Lung (tissue), 12 donors: ENCODE data around the gene NPDC1. TPM values are rescaled to one million over a fixed set of nuclear protein-coding genes. Genes with fewer than 3 reads are reported as not detected.

Experiments
- ATAC-seq: fragments of 200-7000 bp; cut with Tn5 transposase; one replicate; pipeline ENCODE4 v1.9.1; 2020; ENCODE audit warnings: moderate number of reproducible peaks; ENCODE audit not compliant: insufficient read depth, low FRiP score
- DNase-seq, 3 donors: peaks; one replicate each; pipeline ENCODE4 v3.0.0-alpha.2; 2013 to 2017
- H3K27ac ChIP-seq, 2 donors: one replicate each; pipeline ENCODE4 v1.5.1; 2013; ENCODE audit warnings: mild to moderate bottlenecking in 2 of 2, moderate library complexity in 2 of 2, control low read depth in 1 of 2, inconsistent platforms in 1 of 2, low read depth in 1 of 2, low read length in 1 of 2
- H3K27me3 ChIP-seq, 3 donors: one replicate each; pipeline ENCODE4 v1.5.1; 2013; ENCODE audit warnings: low read length in 2 of 3; ENCODE audit not compliant: control insufficient read depth in 3 of 3, insufficient read depth in 3 of 3
- H3K36me3 ChIP-seq, 4 donors: one replicate each; pipeline ENCODE4 v1.5.1; 2013; ENCODE audit warnings: low read length in 4 of 4, mild to moderate bottlenecking in 1 of 4, moderate library complexity in 1 of 4; ENCODE audit not compliant: control insufficient read depth in 4 of 4, insufficient read depth in 4 of 4
- H3K4me1 ChIP-seq, 5 donors: one replicate each; pipeline ENCODE4 v1.5.1; 2013; ENCODE audit warnings: low read length in 5 of 5, mild to moderate bottlenecking in 2 of 5, moderate library complexity in 1 of 5; ENCODE audit not compliant: control insufficient read depth in 5 of 5, insufficient read depth in 5 of 5
- H3K4me3 ChIP-seq: one replicate; pipeline ENCODE4 v1.5.1; 2013; ENCODE audit warnings: mild to moderate bottlenecking, control low read depth, moderate library complexity
- H3K9ac ChIP-seq, 2 donors: one replicate each; pipeline ENCODE4 v1.5.1; 2013; ENCODE audit warnings: low read length in 2 of 2, control low read depth in 1 of 2; ENCODE audit not compliant: insufficient read depth in 1 of 2
- H3K9me3 ChIP-seq, 4 donors: one replicate each; pipeline ENCODE4 v1.5.1; 2013; ENCODE audit warnings: low read length in 3 of 4, mild to moderate bottlenecking in 1 of 4, moderate library complexity in 1 of 4; ENCODE audit not compliant: control insufficient read depth in 4 of 4, insufficient read depth in 3 of 4
- WGBS, 2 donors: extraction: QIAGEN DNeasy Blood & Tissue Kit; methylation state at CpG; one replicate each; pipeline ENCODE4 v1.1.7; 2013; 5-methylcytosine and 5-hydroxymethylcytosine counted together
- polyA plus RNA-seq, 2 donors: library from polyadenylated mRNA; stranded (reverse); fragments of 200-250 nt; gene quantifications; one replicate each; pipeline ENCODE4 v1.2.1, GENCODE V29; 2013
- total RNA-seq, 2 donors: library from RNA; depleted of rRNA in 1 of 2; stranded (reverse); fragments of >200 nt in 1 of 2; gene quantifications; one replicate each; pipeline ENCODE4 v1.2.1, GENCODE V29; 2014 to 2021
- TF ChIP-seq, protein P1 (sequence below): IDR thresholded peaks from 2 replicates; pipeline ENCODE4 v1.5.1; 2012; ENCODE audit warnings: mild to moderate bottlenecking; ENCODE audit errors: control extremely low read depth, extremely low read depth
- donor health status: control.
- donor health status: control.
- donor health status: Bipolar disorder and iron deficiency.
- donor health status: healthy.
- donor health status: DM: yes; HTN: yes; CAD: no.

NPDC1 gene
- total and polyA plus RNA-seq, 4 donors, result 28.7 to 99.3 (median 68.3) TPM

GRCh38 chr9:137062384-137062783 is 16.4 kb upstream of the NPDC1 start:
- TF ChIP-seq, protein P1, sequence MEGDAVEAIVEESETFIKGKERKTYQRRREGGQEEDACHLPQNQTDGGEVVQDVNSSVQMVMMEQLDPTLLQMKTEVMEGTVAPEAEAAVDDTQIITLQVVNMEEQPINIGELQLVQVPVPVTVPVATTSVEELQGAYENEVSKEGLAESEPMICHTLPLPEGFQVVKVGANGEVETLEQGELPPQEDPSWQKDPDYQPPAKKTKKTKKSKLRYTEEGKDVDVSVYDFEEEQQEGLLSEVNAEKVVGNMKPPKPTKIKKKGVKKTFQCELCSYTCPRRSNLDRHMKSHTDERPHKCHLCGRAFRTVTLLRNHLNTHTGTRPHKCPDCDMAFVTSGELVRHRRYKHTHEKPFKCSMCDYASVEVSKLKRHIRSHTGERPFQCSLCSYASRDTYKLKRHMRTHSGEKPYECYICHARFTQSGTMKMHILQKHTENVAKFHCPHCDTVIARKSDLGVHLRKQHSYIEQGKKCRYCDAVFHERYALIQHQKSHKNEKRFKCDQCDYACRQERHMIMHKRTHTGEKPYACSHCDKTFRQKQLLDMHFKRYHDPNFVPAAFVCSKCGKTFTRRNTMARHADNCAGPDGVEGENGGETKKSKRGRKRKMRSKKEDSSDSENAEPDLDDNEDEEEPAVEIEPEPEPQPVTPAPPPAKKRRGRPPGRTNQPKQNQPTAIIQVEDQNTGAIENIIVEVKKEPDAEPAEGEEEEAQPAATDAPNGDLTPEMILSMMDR, result no peak
- no peak overlapping the region for H3K4me3 ChIP-seq
- no peak overlapping the region for H3K9ac ChIP-seq
- ATAC-seq, result no peak
- no peak for DNase-seq
- peaks cover 0 to 3% (median 0%) of the 10 kb centered on the region in 3 donors for H3K27me3 ChIP-seq
- no peaks in the 10 kb centered on the region for H3K9me3 ChIP-seq
- H3K27ac ChIP-seq, result no peak overlapping the region
- no peaks in the 10 kb centered on the region for H3K36me3 ChIP-seq
- WGBS, 2 donors, result 84 to 88% methylated on average over 15 of the region's 15 CpGs
- H3K4me1 ChIP-seq, result peaks cover 0 to 3% (median 0%) of the 10 kb centered on the region in 5 donors

DNA sequence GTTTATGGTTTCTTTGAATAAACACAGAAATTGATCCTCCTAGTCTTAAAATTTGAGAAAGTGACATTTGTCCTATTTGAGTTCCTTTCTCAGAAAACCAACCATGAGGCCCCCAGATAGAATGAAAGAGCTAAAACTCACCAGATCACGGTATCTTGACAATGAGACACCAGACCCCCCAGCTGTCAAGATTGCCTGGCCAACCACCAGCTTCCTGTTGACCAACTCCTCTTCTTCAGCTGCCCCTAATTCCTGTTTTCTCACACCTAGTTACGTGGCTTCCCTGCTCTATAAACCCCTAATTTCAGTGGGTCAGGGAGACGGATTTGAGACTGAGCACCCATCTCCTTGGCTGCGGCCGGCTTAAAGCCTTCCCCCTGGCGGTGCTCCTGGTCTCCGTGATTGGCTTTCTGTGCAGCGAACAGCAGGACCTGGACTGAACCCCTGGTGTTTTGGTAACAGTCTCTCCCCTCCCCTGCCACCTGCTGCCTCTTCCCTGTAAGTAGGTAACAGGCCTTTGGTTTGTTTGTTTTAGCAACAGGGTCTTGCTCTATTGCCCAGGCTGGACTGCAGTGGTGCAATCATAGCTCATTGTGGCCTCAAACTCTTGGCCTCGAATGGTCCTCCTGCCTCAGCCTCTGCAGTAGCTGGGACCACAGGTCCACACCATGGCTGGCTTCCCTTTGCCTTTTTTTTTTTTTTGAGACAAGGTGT is 12.7 kb upstream of the NPDC1 start:
- Histone ChIP-seq H3K27ac (no peak overlapping the region), H3K9me3 (no peaks in the 10 kb centered on the region), H3K27me3 (peaks cover 0 to 9% (median 0%) of the 10 kb centered on the region in 3 donors), H3K36me3 (no peaks in the 10 kb centered on the region), H3K9ac (no peak overlapping the region), H3K4me3 (no peak overlapping the region), H3K4me1 (peaks cover 0 to 33% (median 12%) of the 10 kb centered on the region in 5 donors)
- DNase-seq (no peak), ATAC-seq (no peak)
- TF ChIP-seq, protein P1, result no peak
- 71 to 80% methylated on average over 9 of the region's 9 CpGs for WGBS, 2 donors

DNA sequence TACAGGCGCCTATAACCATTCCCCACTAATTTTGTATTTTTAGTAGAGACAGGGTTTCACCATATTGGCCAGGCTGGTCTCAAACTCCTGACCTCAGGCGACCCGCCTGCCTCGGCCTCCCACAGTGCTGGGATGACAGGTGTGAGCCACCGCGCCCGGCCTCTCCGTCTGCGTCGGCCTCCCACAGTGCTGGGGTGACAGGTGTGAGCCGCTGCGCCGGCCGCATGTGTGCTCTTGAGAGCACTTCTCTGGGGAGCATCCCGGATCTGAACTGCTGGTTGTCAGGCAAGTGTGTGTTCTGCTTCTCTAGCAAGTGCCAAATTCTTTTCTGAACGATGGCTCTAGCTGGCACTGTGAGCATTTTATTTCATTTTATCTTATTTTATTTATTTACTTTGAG is 11.6 kb upstream of the NPDC1 start:
- TF ChIP-seq, protein P1, result no peak
- Histone ChIP-seq H3K9ac (no peak overlapping the region), H3K27ac (no peak overlapping the region), H3K9me3 (no peaks in the 10 kb centered on the region), H3K27me3 (peaks cover 0 to 16% (median 4%) of the 10 kb centered on the region in 3 donors), H3K36me3 (no peaks in the 10 kb centered on the region), H3K4me3 (no peak overlapping the region), H3K4me1 (peaks cover 0 to 39% (median 12%) of the 10 kb centered on the region in 5 donors)
- ATAC-seq (no peak), DNase-seq (no peak)
- 74 to 83% methylated on average over 16 of the region's 16 CpGs for WGBS, 2 donors
